Skeletal muscle satellite cell (primary cell): ENCODE measurements around the gene NEMP2. TPM values are rescaled to one million over a fixed set of nuclear protein-coding genes. Genes with fewer than 3 reads are reported as not detected.

Source experiments
- H3K27me3 ChIP-seq: 2 replicates; pipeline ENCODE4 v1.7.0; 2013; ENCODE audit warnings: low read length; ENCODE audit not compliant: control insufficient read depth, insufficient read depth
- H3K36me3 ChIP-seq: 2 replicates; pipeline ENCODE4 v1.7.0; 2013; ENCODE audit warnings: mild to moderate bottlenecking, control low read depth, low read length; ENCODE audit not compliant: insufficient read depth
- H3K4me1 ChIP-seq: 2 replicates; pipeline ENCODE4 v1.7.0; 2013; ENCODE audit warnings: low read length; ENCODE audit not compliant: control insufficient read depth, insufficient read depth
- H3K4me2 ChIP-seq: 2 replicates; pipeline ENCODE4 v1.7.0; 2013; ENCODE audit warnings: mild to moderate bottlenecking, low read length
- H3K4me3 ChIP-seq: 2 replicates; pipeline ENCODE4 v1.7.0; 2013; ENCODE audit warnings: low read length
- H3K9ac ChIP-seq: 2 replicates; pipeline ENCODE4 v1.7.0; 2013; ENCODE audit warnings: mild to moderate bottlenecking, low read depth, low read length, moderate library complexity
- H3K9me3 ChIP-seq: replicated peaks from 2 replicates; pipeline ENCODE4 v1.7.0; 2013; ENCODE audit warnings: mild to moderate bottlenecking, control low read depth, low read length
- total RNA-seq: library from RNA; depleted of rRNA; stranded (reverse); fragments of >200 nt; gene quantifications from 2 replicates; pipeline ENCODE4 v1.2.3, GENCODE V29; 2012; rRNA removed

NEMP2 gene
- total RNA-seq: 1.5 and 7.6 TPM in 2 replicates

- Histone ChIP-seq H3K4me2 (peak within 1 kb of the TSS; percentile 85), H3K36me3 (peaks cover 3% of the 10 kb centered on the region), H3K9ac (peak within 1 kb of the TSS; percentile 91), H3K4me1 (peaks cover 10% of the 10 kb centered on the region), H3K27me3 (no peaks in the 10 kb centered on the region), H3K4me3 (peak within 1 kb of the TSS; percentile 69), H3K9me3 (no peaks in the 10 kb centered on the region)
Observed at GRCh38 chr2:190534310-190535120, at the start of gene NEMP2. Gene NEMP2, minus strand, starts transcription at chr2:190534722. Its CDS starts 67 bp downstream, at chr2:190534655.

GRCh38 chr2:190583507-190584337 lies 49.2 kb upstream of the NEMP2 start:
- no peaks in the 10 kb centered on the region for H3K36me3 ChIP-seq
- no peaks in the 10 kb centered on the region for H3K27me3 ChIP-seq
- H3K9me3 ChIP-seq: no peaks in the 10 kb centered on the region
- no peak overlapping the region for H3K4me3 ChIP-seq
- no peak overlapping the region for H3K9ac ChIP-seq
- H3K4me2 ChIP-seq: no peak overlapping the region
- peaks cover 18% of the 10 kb centered on the region for H3K4me1 ChIP-seq

- H3K4me2 ChIP-seq: no peak overlapping the region
- H3K9me3 ChIP-seq: no peaks in the 10 kb centered on the region
- no peaks in the 10 kb centered on the region for H3K36me3 ChIP-seq
- no peak overlapping the region for H3K4me3 ChIP-seq
- no peaks in the 10 kb centered on the region for H3K27me3 ChIP-seq
- peaks cover 26% of the 10 kb centered on the region for H3K4me1 ChIP-seq
- H3K9ac ChIP-seq: no peak overlapping the region
Observed at GRCh38 chr2:190582736-190583506, 48.4 kb upstream of the NEMP2 start.

- H3K4me3 ChIP-seq: no peak overlapping the region
- no peak overlapping the region for H3K4me2 ChIP-seq
- no peaks in the 10 kb centered on the region for H3K36me3 ChIP-seq
- H3K4me1 ChIP-seq: peaks cover 27% of the 10 kb centered on the region
- H3K9ac ChIP-seq: no peak overlapping the region
- no peaks in the 10 kb centered on the region for H3K9me3 ChIP-seq
- no peaks in the 10 kb centered on the region for H3K27me3 ChIP-seq
Observed at GRCh38 chr2:190582019-190582418, 47.5 kb upstream of the NEMP2 start.

- Histone ChIP-seq H3K4me2 (no peak overlapping the region), H3K27me3 (no peaks in the 10 kb centered on the region), H3K9me3 (no peaks in the 10 kb centered on the region), H3K9ac (no peak overlapping the region), H3K4me1 (peaks cover 27% of the 10 kb centered on the region), H3K4me3 (no peak overlapping the region), H3K36me3 (no peaks in the 10 kb centered on the region)
Observed at GRCh38 chr2:190579915-190580846, 45.7 kb upstream of the NEMP2 start.

- peak overlapping the region; percentile 59 for H3K4me2 ChIP-seq
- H3K4me1 ChIP-seq: peaks cover 27% of the 10 kb centered on the region
- H3K4me3 ChIP-seq: no peak overlapping the region
- H3K9me3 ChIP-seq: no peaks in the 10 kb centered on the region
- no peak overlapping the region for H3K9ac ChIP-seq
- H3K36me3 ChIP-seq: no peaks in the 10 kb centered on the region
- H3K27me3 ChIP-seq: no peaks in the 10 kb centered on the region
Observed at GRCh38 chr2:190579058-190579410, 44.5 kb upstream of the NEMP2 start.

- Histone ChIP-seq H3K4me3 (no peak overlapping the region), H3K27me3 (no peaks in the 10 kb centered on the region), H3K9me3 (no peaks in the 10 kb centered on the region), H3K36me3 (no peaks in the 10 kb centered on the region), H3K4me2 (peak overlapping the region; percentile 59), H3K9ac (no peak overlapping the region), H3K4me1 (peaks cover 23% of the 10 kb centered on the region)
Observed at GRCh38 chr2:190578158-190579057, 43.9 kb upstream of the NEMP2 start.

GRCh38 chr2:190576573-190576972 lies 42.1 kb upstream of the NEMP2 start:
- H3K4me1 ChIP-seq: peaks cover 15% of the 10 kb centered on the region
- H3K4me3 ChIP-seq: no peak overlapping the region
- no peaks in the 10 kb centered on the region for H3K9me3 ChIP-seq
- H3K27me3 ChIP-seq: no peaks in the 10 kb centered on the region
- H3K4me2 ChIP-seq: no peak overlapping the region
- no peaks in the 10 kb centered on the region for H3K36me3 ChIP-seq
- no peak overlapping the region for H3K9ac ChIP-seq

GRCh38 chr2:190575263-190575662 lies 40.7 kb upstream of the NEMP2 start:
- peaks cover 15% of the 10 kb centered on the region for H3K4me1 ChIP-seq

GRCh38 chr2:190574169-190574568 lies 39.6 kb upstream of the NEMP2 start:
- Histone ChIP-seq H3K4me2 (no peak overlapping the region), H3K4me3 (no peak overlapping the region), H3K36me3 (no peaks in the 10 kb centered on the region), H3K9ac (no peak overlapping the region), H3K4me1 (peaks cover 13% of the 10 kb centered on the region), H3K9me3 (no peaks in the 10 kb centered on the region), H3K27me3 (no peaks in the 10 kb centered on the region)

More at GRCh38 chr2:190575263-190575662, 40.7 kb upstream of the NEMP2 start:
- Histone ChIP-seq H3K9ac (no peak overlapping the region), H3K9me3 (no peaks in the 10 kb centered on the region), H3K4me3 (no peak overlapping the region), H3K36me3 (no peaks in the 10 kb centered on the region), H3K27me3 (no peaks in the 10 kb centered on the region), H3K4me2 (no peak overlapping the region)
